HEK293 (cell line): ENCODE measurements around the gene UCN2.

ENCODE experiments used
- CTCF ChIA-PET: fragments of 350-600 bp; formaldehyde crosslinking; extraction: SDS; loops from one replicate; lab custom pipeline; 2021; ENCODE audit warnings: antibody characterized with exemption; lab: Yijun Ruan, JAX
- POLR2A ChIA-PET: fragments of 300-600 bp; formaldehyde crosslinking; extraction: SDS; loops from one replicate; lab custom pipeline; 2020; ENCODE audit warnings: antibody characterized with exemption, inconsistent platforms; lab: Yijun Ruan, JAX
- H3K27ac ChIP-seq: fragments of 200-500 bp; sonication (Bioruptor generic); 2 replicates; pipeline ENCODE4 v1.5.1; 2014; ENCODE audit warnings: low read depth, low read length, control low read depth, inconsistent platforms; ENCODE audit errors: extremely low read depth
- H3K36me3 ChIP-seq, 2 experiments: fragments of 200-500 bp in 1 of 2; sonication (Bioruptor generic) in 1 of 2; 1 replicate in 1 of 2; 2 replicates in 1 of 2; pipeline ENCODE4 v1.5.1; 2014 to 2017; ENCODE audit warnings: inconsistent platforms in 2 of 2, low read length in 2 of 2; ENCODE audit not compliant: control insufficient read depth in 2 of 2, insufficient read depth in 1 of 2
- H3K4me1 ChIP-seq: fragments of 200-500 bp; sonication (Bioruptor generic); 2 replicates; pipeline ENCODE4 v1.5.1; 2014; ENCODE audit warnings: mild to moderate bottlenecking, low read length, inconsistent platforms; ENCODE audit not compliant: control insufficient read depth, insufficient read depth
- H3K4me3 ChIP-seq: 2 replicates; pipeline ENCODE4 v1.5.1; 2011; ENCODE audit warnings: low read depth, mild to moderate bottlenecking, control low read depth, low read length, moderate library complexity
- H3K9me3 ChIP-seq: fragments of 200-500 bp; sonication (Bioruptor generic); 2 replicates; pipeline ENCODE4 v1.5.1; 2014; ENCODE audit warnings: low read depth, low read length, inconsistent platforms; ENCODE audit not compliant: control insufficient read depth, insufficient read depth
- MYNN ChIP-seq: fragments of 450-650 bp; formaldehyde crosslinking; IDR thresholded peaks from 2 replicates; pipeline ENCODE4 v1.5.1; 2016; ENCODE audit warnings: missing biosample characterization, missing genetic modification characterization, borderline replicate concordance
- OSR2 ChIP-seq: fragments of 450-650 bp; formaldehyde crosslinking; IDR thresholded peaks from 2 replicates; pipeline ENCODE4 v1.5.1; 2016; ENCODE audit warnings: missing biosample characterization, missing genetic modification characterization
- REPIN1 ChIP-seq: fragments of 450-650 bp; formaldehyde crosslinking; IDR thresholded peaks from 2 replicates; pipeline ENCODE4 v1.5.1; 2017; ENCODE audit warnings: missing biosample characterization, missing genetic modification characterization, low read depth
- ZBTB20 ChIP-seq: fragments of 450-650 bp; formaldehyde crosslinking; IDR thresholded peaks from 2 replicates; pipeline ENCODE4 v1.5.1; 2016; ENCODE audit warnings: missing biosample characterization, missing genetic modification characterization
- ZBTB48 ChIP-seq: fragments of 450-650 bp; formaldehyde crosslinking; IDR thresholded peaks from 2 replicates; pipeline ENCODE4 v1.5.1; 2016; ENCODE audit warnings: missing biosample characterization, missing genetic modification characterization
- ZFHX2 ChIP-seq: fragments of 450-650 bp; formaldehyde crosslinking; conservative IDR thresholded peaks from 2 replicates; pipeline ENCODE4 v1.5.1; 2016; ENCODE audit warnings: missing biosample characterization, missing genetic modification characterization
- ZNF146 ChIP-seq: fragments of 450-650 bp; formaldehyde crosslinking; IDR thresholded peaks from 2 replicates; pipeline ENCODE4 v1.5.1; 2016; ENCODE audit warnings: missing biosample characterization, missing genetic modification characterization
- ZNF473 ChIP-seq: fragments of 450-650 bp; formaldehyde crosslinking; IDR thresholded peaks from 2 replicates; pipeline ENCODE4 v1.5.1; 2017; ENCODE audit warnings: missing biosample characterization, missing genetic modification characterization
- ZNF488 ChIP-seq: fragments of 450-650 bp; formaldehyde crosslinking; IDR thresholded peaks from 2 replicates; pipeline ENCODE4 v1.5.1; 2016; ENCODE audit warnings: missing biosample characterization, missing genetic modification characterization
- ZNF544 ChIP-seq: fragments of 450-650 bp; formaldehyde crosslinking; IDR thresholded peaks from 2 replicates; pipeline ENCODE4 v1.5.0; 2017; ENCODE audit warnings: missing biosample characterization, missing genetic modification characterization
- ZNF549 ChIP-seq: fragments of 450-650 bp; IDR thresholded peaks from 2 replicates; pipeline ENCODE4 v1.5.1; 2018; ENCODE audit warnings: missing biosample characterization, missing genetic modification characterization, mild to moderate bottlenecking, inconsistent platforms, moderate library complexity
- ZNF555 ChIP-seq: fragments of 450-650 bp; formaldehyde crosslinking; conservative IDR thresholded peaks from 2 replicates; pipeline ENCODE4 v1.5.1; 2017; ENCODE audit warnings: missing biosample characterization, mild to moderate bottlenecking, missing genetic modification characterization, inconsistent platforms
- ZNF558 ChIP-seq: fragments of 450-650 bp; formaldehyde crosslinking; IDR thresholded peaks from 2 replicates; pipeline ENCODE4 v1.5.1; 2016; ENCODE audit warnings: missing biosample characterization, missing genetic modification characterization
- ZNF621 ChIP-seq: fragments of 450-650 bp; formaldehyde crosslinking; IDR thresholded peaks from 2 replicates; pipeline ENCODE4 v1.5.1; 2017; ENCODE audit warnings: missing biosample characterization, missing genetic modification characterization
- ZNF623 ChIP-seq: fragments of 450-650 bp; formaldehyde crosslinking; IDR thresholded peaks from 2 replicates; pipeline ENCODE4 v1.5.1; 2016; ENCODE audit warnings: missing biosample characterization, missing genetic modification characterization
- ZNF658 ChIP-seq: fragments of 450-650 bp; formaldehyde crosslinking; IDR thresholded peaks from 2 replicates; pipeline ENCODE4; 2016; ENCODE audit warnings: missing biosample characterization, missing genetic modification characterization
- ZNF707 ChIP-seq: fragments of 450-650 bp; formaldehyde crosslinking; IDR thresholded peaks from 2 replicates; pipeline ENCODE4 v1.5.1; 2016; ENCODE audit warnings: missing biosample characterization, missing genetic modification characterization
- ZSCAN16 ChIP-seq: fragments of 450-650 bp; formaldehyde crosslinking; IDR thresholded peaks from 2 replicates; pipeline ENCODE4 v1.5.1; 2016; ENCODE audit warnings: missing biosample characterization, missing genetic modification characterization
- TF ChIP-seq, protein P1 (sequence below): fragments of 450-650 bp; formaldehyde crosslinking; IDR thresholded peaks from 2 replicates; pipeline ENCODE4 v1.5.1; 2016; ENCODE audit warnings: missing biosample characterization, missing genetic modification characterization
- TF ChIP-seq, protein P2 (sequence below): fragments of 450-650 bp; formaldehyde crosslinking; IDR thresholded peaks from 2 replicates; pipeline ENCODE4 v1.5.1; 2017; ENCODE audit warnings: missing biosample characterization, mild to moderate bottlenecking, missing genetic modification characterization, moderate library complexity
- TF ChIP-seq, protein P3 (sequence below): fragments of 450-650 bp; formaldehyde crosslinking; IDR thresholded peaks from 2 replicates; pipeline ENCODE4 v1.5.1; 2017; ENCODE audit warnings: missing biosample characterization, missing genetic modification characterization

UCN2 gene

GRCh38 chr3:48516571-48516970 lies 47.0 kb downstream of the UCN2 start:
- Histone ChIP-seq H3K4me1 (no peaks in the 10 kb centered on the region), H3K4me3 (no peak overlapping the region), H3K9me3 (no peaks in the 10 kb centered on the region), H3K36me3 (no peaks in the 10 kb centered on the region), H3K27ac (no peak overlapping the region)
- ChIA-PET CTCF (interaction anchor here (0.7 to 1.9 kb wide), 2 partner anchors 26 to 80 kb away, joined by 3 to 6 read pairs; no protein-coding TSS in a partner anchor), POLR2A (no interaction called here)
- no peak for TF ChIP-seq ZNF707 (tag by site-specific recombination)
- TF ChIP-seq ZNF544 (tag by site-specific recombination) = no peak
- no peak for TF ChIP-seq ZNF621 (tag by site-specific recombination)
- TF ChIP-seq ZNF549 (tag by site-specific recombination) = no peak
- TF ChIP-seq, protein P1, sequence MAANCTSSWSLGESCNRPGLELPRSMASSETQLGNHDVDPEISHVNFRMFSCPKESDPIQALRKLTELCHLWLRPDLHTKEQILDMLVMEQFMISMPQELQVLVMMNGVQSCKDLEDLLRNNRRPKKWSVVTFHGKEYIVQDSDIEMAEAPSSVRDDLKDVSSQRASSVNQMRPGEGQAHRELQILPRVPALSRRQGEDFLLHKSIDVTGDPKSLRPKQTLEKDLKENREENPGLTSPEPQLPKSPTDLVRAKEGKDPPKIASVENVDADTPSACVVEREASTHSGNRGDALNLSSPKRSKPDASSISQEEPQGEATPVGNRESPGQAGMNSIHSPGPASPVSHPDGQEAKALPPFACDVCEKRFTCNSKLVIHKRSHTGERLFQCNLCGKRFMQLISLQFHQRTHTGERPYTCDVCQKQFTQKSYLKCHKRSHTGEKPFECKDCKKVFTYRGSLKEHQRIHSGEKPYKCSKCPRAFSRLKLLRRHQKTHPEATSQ = no peak
- TF ChIP-seq ZNF623 (tag by site-specific recombination) = no peak
- no peak for TF ChIP-seq REPIN1 (tag by site-specific recombination)
- TF ChIP-seq ZBTB48 = no peak
- TF ChIP-seq ZNF146 (tag by site-specific recombination) = no peak
- TF ChIP-seq MYNN = no peak
- no peak for TF ChIP-seq ZSCAN16
- TF ChIP-seq ZNF558 (tag by site-specific recombination) = no peak
- TF ChIP-seq ZNF658 (tag by site-specific recombination) = no peak
- TF ChIP-seq ZNF488 (tag by site-specific recombination) = no peak
- no peak for TF ChIP-seq OSR2 (tag by site-specific recombination)
- TF ChIP-seq ZNF473 (tag by site-specific recombination) = no peak
- no peak for TF ChIP-seq ZNF555
- no peak for TF ChIP-seq ZBTB20 (tag by site-specific recombination)

GRCh38 chr3:48514431-48515227 lies 49.0 kb downstream of the UCN2 start:
- ChIA-PET POLR2A (no interaction called here), CTCF (no interaction called here)
- Histone ChIP-seq H3K9me3 (no peaks in the 10 kb centered on the region), H3K27ac (no peak overlapping the region), H3K4me1 (no peaks in the 10 kb centered on the region), H3K36me3 (no peaks in the 10 kb centered on the region), H3K4me3 (no peak overlapping the region)
- TF ChIP-seq ZFHX2 (tag by site-specific recombination) (no peak), ZNF707 (tag by site-specific recombination) (no peak)
- TF ChIP-seq, protein P1 = no peak
- TF ChIP-seq, protein P2, sequence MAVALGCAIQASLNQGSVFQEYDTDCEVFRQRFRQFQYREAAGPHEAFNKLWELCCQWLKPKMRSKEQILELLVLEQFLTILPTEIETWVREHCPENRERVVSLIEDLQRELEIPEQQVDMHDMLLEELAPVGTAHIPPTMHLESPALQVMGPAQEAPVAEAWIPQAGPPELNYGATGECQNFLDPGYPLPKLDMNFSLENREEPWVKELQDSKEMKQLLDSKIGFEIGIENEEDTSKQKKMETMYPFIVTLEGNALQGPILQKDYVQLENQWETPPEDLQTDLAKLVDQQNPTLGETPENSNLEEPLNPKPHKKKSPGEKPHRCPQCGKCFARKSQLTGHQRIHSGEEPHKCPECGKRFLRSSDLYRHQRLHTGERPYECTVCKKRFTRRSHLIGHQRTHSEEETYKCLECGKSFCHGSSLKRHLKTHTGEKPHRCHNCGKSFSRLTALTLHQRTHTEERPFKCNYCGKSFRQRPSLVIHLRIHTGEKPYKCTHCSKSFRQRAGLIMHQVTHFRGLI = no peak
- TF ChIP-seq, protein P3, sequence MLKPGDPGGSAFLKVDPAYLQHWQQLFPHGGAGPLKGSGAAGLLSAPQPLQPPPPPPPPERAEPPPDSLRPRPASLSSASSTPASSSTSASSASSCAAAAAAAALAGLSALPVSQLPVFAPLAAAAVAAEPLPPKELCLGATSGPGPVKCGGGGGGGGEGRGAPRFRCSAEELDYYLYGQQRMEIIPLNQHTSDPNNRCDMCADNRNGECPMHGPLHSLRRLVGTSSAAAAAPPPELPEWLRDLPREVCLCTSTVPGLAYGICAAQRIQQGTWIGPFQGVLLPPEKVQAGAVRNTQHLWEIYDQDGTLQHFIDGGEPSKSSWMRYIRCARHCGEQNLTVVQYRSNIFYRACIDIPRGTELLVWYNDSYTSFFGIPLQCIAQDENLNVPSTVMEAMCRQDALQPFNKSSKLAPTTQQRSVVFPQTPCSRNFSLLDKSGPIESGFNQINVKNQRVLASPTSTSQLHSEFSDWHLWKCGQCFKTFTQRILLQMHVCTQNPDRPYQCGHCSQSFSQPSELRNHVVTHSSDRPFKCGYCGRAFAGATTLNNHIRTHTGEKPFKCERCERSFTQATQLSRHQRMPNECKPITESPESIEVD (tag by site-specific recombination) = no peak
